ENCODE data around the gene METAP2. TPM values are rescaled to one million over a fixed set of nuclear protein-coding genes. Genes with fewer than 3 reads are reported as not detected.
"Not testable (repeated sequence)": the region's sequence is repeated elsewhere in the genome, so short reads cannot be mapped to it uniquely, and the experiment has no call there.

METAP2 gene
- total and polyA plus RNA-seq, 8 donors: 56.3 to 141 (median 112) TPM

GRCh38 chr12:95435355-95435754, 38.6 kb upstream of the METAP2 start:
- Histone ChIP-seq H3K9me3 (no peaks in the 10 kb centered on the region), H3K27ac (no peak overlapping the region), H3K4me3 (no peak overlapping the region), H3K36me3 (no peaks in the 10 kb centered on the region), H3K27me3 (no peaks in the 10 kb centered on the region), H3K4me1 (no peaks in the 10 kb centered on the region)
- intact Hi-C loops (cut with DNase I): no loop called here
- DNase-seq (no peak), ATAC-seq (no peak)
- TF ChIP-seq, protein P1, sequence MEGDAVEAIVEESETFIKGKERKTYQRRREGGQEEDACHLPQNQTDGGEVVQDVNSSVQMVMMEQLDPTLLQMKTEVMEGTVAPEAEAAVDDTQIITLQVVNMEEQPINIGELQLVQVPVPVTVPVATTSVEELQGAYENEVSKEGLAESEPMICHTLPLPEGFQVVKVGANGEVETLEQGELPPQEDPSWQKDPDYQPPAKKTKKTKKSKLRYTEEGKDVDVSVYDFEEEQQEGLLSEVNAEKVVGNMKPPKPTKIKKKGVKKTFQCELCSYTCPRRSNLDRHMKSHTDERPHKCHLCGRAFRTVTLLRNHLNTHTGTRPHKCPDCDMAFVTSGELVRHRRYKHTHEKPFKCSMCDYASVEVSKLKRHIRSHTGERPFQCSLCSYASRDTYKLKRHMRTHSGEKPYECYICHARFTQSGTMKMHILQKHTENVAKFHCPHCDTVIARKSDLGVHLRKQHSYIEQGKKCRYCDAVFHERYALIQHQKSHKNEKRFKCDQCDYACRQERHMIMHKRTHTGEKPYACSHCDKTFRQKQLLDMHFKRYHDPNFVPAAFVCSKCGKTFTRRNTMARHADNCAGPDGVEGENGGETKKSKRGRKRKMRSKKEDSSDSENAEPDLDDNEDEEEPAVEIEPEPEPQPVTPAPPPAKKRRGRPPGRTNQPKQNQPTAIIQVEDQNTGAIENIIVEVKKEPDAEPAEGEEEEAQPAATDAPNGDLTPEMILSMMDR (IDR thresholded peaks at IDR 0.05): no peak

GRCh38 chr12:95437565-95437964, 36.4 kb upstream of the METAP2 start:
- no peaks in the 10 kb centered on the region for H3K4me1 ChIP-seq
- DNase-seq (no peak), ATAC-seq (no peak)
- intact Hi-C loops (cut with DNase I): no loop called here
- no peaks in the 10 kb centered on the region for H3K36me3 ChIP-seq
- H3K27me3 ChIP-seq: no peaks in the 10 kb centered on the region
- TF ChIP-seq, protein P1 (IDR thresholded peaks at IDR 0.05): no peak
- H3K4me3 ChIP-seq: no peak overlapping the region
- H3K9me3 ChIP-seq: no peaks in the 10 kb centered on the region
- H3K27ac ChIP-seq: no peak overlapping the region

- H3K36me3 ChIP-seq: no peaks in the 10 kb centered on the region
- H3K4me3 ChIP-seq: no peak overlapping the region
- ATAC-seq: no peak
- TF ChIP-seq, protein P1 (IDR thresholded peaks at IDR 0.05): no peak
- no peak overlapping the region for H3K27ac ChIP-seq
- H3K4me1 ChIP-seq: no peaks in the 10 kb centered on the region
- H3K9me3 ChIP-seq: no peaks in the 10 kb centered on the region
- no peaks in the 10 kb centered on the region for H3K27me3 ChIP-seq
- no peak for DNase-seq
- intact Hi-C loops (cut with DNase I): no loop called here
These were observed 34.3 kb upstream of the METAP2 start for GRCh38 chr12:95439461-95440230.

DNA sequence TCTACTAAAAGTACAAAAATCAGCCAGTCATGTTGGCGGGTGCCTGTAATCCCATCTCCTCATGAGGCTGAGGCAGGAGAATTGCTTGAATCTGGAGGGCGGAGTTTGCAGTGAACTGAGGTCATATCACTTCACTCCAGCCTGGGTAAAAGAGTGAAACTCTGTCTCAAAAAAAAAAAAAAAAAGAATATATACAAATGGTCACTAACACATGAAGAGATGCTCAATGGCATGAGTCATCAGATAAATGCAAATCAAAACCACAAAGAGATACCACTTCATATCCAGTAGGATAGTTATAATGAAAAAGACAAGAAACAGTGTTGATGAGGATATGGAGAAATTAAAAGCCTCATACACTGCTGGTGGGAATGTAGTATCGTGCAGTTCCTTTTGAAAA, 33.6 kb upstream of the METAP2 start:
- Histone ChIP-seq H3K9me3 (no peaks in the 10 kb centered on the region), H3K36me3 (no peaks in the 10 kb centered on the region), H3K27me3 (no peaks in the 10 kb centered on the region), H3K27ac (no peak overlapping the region), H3K4me1 (no peaks in the 10 kb centered on the region), H3K4me3 (no peak overlapping the region)
- DNase-seq: no peak
- TF ChIP-seq, protein P1 (IDR thresholded peaks at IDR 0.05): no peak
- intact Hi-C loops (cut with DNase I): no loop called here
- no peak for ATAC-seq

DNA sequence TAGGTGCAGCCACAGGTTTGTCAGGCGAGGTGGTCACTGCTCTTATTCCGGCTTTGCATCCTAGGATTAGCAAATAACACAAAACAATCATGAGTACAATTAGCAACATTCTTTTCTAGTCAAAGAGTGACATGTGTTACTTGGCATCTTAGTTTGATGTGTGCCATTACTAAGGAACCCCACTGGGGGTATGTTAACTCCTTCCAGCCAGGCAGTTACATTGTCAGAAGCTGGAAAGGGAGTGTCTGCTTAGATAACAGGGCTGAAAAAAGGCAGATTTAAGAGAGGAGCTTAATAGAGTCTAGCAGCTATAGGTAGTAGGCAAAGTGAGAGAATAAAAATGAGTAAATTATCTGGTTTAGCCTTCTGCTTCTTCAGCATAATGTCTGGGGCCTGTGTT, 30.5 kb upstream of the METAP2 start:
- no peak for DNase-seq
- H3K36me3 ChIP-seq: no peaks in the 10 kb centered on the region
- H3K4me1 ChIP-seq: no peaks in the 10 kb centered on the region
- H3K4me3 ChIP-seq: no peak overlapping the region
- intact Hi-C loops (cut with DNase I): no loop called here
- no peaks in the 10 kb centered on the region for H3K9me3 ChIP-seq
- peaks cover 0 to 30% of the 10 kb centered on the region in 2 donors for H3K27me3 ChIP-seq
- ATAC-seq: no peak
- TF ChIP-seq, protein P1 (IDR thresholded peaks at IDR 0.05): no peak
- H3K27ac ChIP-seq: no peak overlapping the region

GRCh38 chr12:95445099-95445498, 28.9 kb upstream of the METAP2 start:
- peaks cover 0 to 30% of the 10 kb centered on the region in 2 donors for H3K27me3 ChIP-seq
- ATAC-seq; H3K27ac ChIP-seq; H3K36me3 ChIP-seq; H3K4me3 ChIP-seq; H3K4me1 ChIP-seq; intact Hi-C loops (cut with DNase I); H3K9me3 ChIP-seq; DNase-seq: not testable (repeated sequence)

Data from left lung (tissue), 10 donors.